ENCODE results near the gene SORT1. TPM values are rescaled to one million over a fixed set of nuclear protein-coding genes. Genes with fewer than 3 reads are reported as not detected.

SORT1 gene
- total and polyA plus RNA-seq, 2 of the 8 experiments (the other 6 are each of a cell fraction or from before 2014, with no cell fraction given): 18.7 to 69.6 TPM

GRCh38 chr1:109293026-109293425 is 104.7 kb downstream of the SORT1 start (continued):
- TF ChIP-seq, protein P1, sequence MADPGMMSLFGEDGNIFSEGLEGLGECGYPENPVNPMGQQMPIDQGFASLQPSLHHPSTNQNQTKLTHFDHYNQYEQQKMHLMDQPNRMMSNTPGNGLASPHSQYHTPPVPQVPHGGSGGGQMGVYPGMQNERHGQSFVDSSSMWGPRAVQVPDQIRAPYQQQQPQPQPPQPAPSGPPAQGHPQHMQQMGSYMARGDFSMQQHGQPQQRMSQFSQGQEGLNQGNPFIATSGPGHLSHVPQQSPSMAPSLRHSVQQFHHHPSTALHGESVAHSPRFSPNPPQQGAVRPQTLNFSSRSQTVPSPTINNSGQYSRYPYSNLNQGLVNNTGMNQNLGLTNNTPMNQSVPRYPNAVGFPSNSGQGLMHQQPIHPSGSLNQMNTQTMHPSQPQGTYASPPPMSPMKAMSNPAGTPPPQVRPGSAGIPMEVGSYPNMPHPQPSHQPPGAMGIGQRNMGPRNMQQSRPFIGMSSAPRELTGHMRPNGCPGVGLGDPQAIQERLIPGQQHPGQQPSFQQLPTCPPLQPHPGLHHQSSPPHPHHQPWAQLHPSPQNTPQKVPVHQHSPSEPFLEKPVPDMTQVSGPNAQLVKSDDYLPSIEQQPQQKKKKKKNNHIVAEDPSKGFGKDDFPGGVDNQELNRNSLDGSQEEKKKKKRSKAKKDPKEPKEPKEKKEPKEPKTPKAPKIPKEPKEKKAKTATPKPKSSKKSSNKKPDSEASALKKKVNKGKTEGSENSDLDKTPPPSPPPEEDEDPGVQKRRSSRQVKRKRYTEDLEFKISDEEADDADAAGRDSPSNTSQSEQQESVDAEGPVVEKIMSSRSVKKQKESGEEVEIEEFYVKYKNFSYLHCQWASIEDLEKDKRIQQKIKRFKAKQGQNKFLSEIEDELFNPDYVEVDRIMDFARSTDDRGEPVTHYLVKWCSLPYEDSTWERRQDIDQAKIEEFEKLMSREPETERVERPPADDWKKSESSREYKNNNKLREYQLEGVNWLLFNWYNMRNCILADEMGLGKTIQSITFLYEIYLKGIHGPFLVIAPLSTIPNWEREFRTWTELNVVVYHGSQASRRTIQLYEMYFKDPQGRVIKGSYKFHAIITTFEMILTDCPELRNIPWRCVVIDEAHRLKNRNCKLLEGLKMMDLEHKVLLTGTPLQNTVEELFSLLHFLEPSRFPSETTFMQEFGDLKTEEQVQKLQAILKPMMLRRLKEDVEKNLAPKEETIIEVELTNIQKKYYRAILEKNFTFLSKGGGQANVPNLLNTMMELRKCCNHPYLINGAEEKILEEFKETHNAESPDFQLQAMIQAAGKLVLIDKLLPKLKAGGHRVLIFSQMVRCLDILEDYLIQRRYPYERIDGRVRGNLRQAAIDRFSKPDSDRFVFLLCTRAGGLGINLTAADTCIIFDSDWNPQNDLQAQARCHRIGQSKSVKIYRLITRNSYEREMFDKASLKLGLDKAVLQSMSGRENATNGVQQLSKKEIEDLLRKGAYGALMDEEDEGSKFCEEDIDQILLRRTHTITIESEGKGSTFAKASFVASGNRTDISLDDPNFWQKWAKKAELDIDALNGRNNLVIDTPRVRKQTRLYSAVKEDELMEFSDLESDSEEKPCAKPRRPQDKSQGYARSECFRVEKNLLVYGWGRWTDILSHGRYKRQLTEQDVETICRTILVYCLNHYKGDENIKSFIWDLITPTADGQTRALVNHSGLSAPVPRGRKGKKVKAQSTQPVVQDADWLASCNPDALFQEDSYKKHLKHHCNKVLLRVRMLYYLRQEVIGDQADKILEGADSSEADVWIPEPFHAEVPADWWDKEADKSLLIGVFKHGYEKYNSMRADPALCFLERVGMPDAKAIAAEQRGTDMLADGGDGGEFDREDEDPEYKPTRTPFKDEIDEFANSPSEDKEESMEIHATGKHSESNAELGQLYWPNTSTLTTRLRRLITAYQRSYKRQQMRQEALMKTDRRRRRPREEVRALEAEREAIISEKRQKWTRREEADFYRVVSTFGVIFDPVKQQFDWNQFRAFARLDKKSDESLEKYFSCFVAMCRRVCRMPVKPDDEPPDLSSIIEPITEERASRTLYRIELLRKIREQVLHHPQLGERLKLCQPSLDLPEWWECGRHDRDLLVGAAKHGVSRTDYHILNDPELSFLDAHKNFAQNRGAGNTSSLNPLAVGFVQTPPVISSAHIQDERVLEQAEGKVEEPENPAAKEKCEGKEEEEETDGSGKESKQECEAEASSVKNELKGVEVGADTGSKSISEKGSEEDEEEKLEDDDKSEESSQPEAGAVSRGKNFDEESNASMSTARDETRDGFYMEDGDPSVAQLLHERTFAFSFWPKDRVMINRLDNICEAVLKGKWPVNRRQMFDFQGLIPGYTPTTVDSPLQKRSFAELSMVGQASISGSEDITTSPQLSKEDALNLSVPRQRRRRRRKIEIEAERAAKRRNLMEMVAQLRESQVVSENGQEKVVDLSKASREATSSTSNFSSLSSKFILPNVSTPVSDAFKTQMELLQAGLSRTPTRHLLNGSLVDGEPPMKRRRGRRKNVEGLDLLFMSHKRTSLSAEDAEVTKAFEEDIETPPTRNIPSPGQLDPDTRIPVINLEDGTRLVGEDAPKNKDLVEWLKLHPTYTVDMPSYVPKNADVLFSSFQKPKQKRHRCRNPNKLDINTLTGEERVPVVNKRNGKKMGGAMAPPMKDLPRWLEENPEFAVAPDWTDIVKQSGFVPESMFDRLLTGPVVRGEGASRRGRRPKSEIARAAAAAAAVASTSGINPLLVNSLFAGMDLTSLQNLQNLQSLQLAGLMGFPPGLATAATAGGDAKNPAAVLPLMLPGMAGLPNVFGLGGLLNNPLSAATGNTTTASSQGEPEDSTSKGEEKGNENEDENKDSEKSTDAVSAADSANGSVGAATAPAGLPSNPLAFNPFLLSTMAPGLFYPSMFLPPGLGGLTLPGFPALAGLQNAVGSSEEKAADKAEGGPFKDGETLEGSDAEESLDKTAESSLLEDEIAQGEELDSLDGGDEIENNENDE (IDR thresholded peaks at IDR 0.05; ENCODE audit: insufficient replicate concordance, low read length): no peak
- TF ChIP-seq BCL11A (IDR thresholded peaks at IDR 0.05; ENCODE audit: low read depth in 2 of 2, low read length in 2 of 2): no peak
- TF ChIP-seq, protein P2, sequence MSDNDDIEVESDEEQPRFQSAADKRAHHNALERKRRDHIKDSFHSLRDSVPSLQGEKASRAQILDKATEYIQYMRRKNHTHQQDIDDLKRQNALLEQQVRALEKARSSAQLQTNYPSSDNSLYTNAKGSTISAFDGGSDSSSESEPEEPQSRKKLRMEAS (IDR thresholded peaks at IDR 0.05): no peak
- TF ChIP-seq PHF8 (conservative IDR thresholded peaks at IDR 0.05; ENCODE audit: low read depth, low read length): no peak
- TF ChIP-seq HDAC6 (IDR thresholded peaks at IDR 0.05; ENCODE audit: low read depth, low read length): no peak
- TF ChIP-seq SP4 (IDR thresholded peaks at IDR 0.05; ENCODE audit: low read length): no peak
- TF ChIP-seq EP300 (IDR thresholded peaks at IDR 0.05; ENCODE audit: borderline replicate concordance in 1 of 2, low read depth in 2 of 2, low read length in 2 of 2): no peak
